Stimulated activated CD4-positive, alpha-beta T cell treated with anti-CD3 and anti-CD28 coated beads, Interleukin-15, amount 100 ng/mL, for 24 hours (primary cell): ENCODE results near the gene CLN3.
"Not testable (repeated sequence)": the region's sequence is repeated elsewhere in the genome, so short reads cannot be mapped to it uniquely, and the experiment has no call there.

Experiments used
- DNase-seq: peaks from one replicate; pipeline ENCODE4 v3.0.0-alpha.2; 2020

CLN3 gene

DNA sequence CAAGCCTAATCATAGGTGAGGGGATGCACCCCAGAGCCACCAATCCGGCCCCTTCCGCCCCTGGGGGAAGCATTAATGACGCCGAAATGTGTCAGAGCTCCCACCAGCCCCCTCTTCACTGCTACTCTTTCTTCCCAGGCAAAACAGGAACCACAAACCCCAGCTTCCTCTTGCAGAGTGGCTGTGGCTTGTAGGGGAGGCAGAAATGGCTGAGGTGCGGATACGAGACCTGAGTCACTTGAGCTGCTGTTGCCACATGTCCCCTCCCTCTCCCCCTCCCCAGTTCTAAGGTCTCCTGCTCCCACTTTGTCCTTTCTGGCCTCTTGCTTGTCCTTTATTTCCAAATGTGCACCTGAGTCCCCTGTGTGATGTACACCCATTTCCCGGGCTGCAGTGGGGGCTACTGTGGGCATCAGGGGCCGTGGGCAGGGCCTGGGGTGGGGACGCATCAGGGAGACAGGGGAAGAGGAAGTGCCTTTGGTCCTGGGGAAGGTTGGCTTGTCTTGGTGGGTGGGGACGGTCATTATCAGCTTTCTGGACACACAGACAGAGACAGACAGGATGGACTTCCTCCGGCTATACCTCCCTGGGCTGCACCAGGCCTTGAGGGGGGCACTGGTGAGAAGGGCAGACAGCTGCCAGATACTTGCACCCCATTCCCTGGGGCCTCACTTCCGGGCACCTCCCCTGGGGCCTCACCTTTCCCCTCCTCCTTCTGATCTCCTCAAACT is 2.4 kb upstream of the CLN3 start, which contains the start of gene APOBR:
Gene APOBR (plus strand): TSS at position 523 of the 731 bp plus-strand sequence. CDS start 39 bp downstream, at position 562.
- peak; percentile 89 for DNase-seq

- DNase-seq, result no peak
Observed at GRCh38 chr16:28492511-28492910, 637 bp upstream of the CLN3 start.

- peak; percentile 32 for DNase-seq
Observed at GRCh38 chr16:28491230-28491969, 474 bp downstream of the CLN3 start.

DNA sequence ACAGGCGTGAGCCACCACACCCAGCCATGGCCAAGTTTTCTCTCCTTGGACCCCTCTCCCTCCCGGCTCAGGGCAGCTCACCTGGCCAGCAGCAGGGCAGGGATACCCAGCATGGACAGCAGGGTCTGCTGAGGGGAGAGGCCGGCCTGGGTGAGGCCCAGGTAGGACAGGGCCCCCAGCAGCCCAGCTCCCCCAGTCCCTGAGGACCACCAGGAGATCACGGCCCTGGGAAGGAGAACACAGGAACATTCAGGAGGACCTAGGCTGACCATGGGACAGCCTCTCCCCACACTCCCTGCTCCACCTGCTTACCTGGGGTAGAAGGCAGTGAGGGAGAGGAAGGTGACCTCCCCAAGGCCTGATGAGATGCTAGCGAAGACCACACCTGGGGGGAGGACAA is 5.6 kb downstream of the CLN3 start:
- DNase-seq, result no peak

- DNase-seq, result not testable (repeated sequence)
Observed at GRCh38 chr16:28483361-28483760, 8.5 kb downstream of the CLN3 start.

DNA sequence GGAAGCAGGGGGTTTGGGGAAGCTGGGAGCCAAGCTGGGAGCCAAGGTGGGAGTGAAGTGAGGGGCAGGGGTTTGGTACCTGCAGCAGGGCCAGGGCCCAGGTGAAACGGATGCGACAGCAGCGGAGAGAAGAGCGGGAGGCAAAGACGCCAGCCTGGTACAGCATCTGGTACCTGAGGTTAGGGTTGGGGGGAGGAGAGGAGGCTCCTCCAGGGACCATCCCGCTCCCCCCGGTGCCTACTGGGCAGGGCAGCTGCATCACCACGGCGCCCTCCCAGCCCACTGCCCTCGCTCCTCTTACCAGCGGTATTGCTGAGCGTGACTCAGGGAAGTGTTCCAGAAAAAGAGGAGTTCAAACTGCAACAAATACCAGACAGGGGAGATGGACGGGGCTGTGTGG is 9.8 kb downstream of the CLN3 start:
- DNase-seq, result no peak

DNA sequence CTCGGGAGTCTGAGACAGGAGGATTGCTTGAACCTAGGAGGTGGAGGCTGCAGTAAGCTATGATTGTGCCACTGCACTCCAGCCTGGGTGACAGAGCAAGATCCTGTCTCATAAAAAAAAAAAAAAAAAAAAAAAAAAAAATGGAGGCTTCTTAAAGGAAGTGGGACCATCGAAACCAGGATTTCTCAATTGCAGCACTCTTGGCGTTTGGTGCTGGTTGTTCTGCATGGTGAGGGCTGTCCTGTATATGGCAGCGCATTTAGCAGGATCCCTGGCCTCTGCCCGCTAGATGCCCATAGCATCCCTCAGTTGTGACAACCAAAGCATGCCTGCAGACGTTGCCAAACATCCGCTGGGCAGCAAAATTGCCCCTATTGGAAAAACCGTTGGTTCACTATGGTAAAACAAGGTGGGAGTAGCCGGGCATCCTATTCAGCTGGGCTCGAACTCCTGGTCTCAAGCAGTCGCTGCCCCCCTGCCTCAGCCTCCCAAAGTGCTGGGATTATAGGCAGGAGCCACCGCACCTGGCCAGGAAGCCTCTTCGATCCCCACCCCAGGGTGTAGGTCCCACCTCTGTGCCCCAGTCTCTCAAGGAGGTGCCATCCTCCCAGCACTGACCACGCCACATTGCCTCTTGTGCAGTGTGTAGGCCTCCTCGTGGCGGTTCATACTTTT is 13.2 kb downstream of the CLN3 start:
- no peak for DNase-seq

- DNase-seq, result no peak
Observed at GRCh38 chr16:28477311-28477920, 14.5 kb downstream of the CLN3 start.

- DNase-seq, result no peak
Observed at GRCh38 chr16:28475221-28475620, 16.7 kb downstream of the CLN3 start.

DNA sequence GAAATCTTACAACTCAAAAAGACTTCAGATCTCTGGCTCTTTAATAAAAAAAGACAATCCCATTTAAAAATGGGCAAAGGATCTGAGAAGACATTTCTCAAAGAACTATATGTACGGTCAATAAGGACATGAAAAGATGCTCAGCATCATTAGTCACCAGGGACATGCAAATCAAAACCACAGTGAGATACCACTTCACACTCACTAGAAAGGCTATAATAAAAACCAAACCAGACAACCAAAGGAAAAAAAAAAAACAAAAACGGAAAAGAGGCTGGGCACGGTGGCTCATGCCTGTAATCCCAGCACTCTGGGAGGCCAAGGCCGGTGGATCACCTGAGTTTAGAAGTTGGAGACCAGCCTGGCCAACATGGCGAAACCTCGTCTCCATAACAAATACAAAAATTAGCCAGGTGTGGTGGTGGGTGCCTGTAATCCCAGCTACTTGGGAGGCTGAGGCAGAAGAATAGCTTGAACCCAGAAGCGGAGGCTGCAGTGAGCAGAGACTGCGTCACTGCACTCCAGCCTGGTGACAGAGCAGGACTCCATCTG is 18.1 kb downstream of the CLN3 start:
- DNase-seq, result no peak

DNA sequence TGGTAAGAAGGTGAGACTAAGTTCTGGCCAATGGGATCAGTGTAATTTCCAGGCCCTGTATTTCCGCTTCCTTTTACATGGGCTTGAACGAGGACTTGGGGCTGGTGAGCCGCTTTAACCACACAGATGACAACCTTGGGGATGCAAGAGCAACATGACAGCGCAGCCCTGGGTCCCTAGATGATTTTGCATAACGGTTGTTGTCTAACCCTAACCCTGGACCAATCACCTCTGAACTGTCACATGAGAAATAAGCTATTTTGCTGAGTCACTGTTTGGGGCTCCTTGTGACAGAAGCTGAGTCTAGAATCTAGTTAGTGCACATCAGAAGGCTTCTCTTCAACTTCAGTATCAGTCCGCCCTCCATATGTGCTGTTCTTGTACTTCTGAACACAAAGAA is 44.8 kb downstream of the CLN3 start:
- DNase-seq, result not testable (repeated sequence)

GRCh38 chr16:28446388-28446787 is 45.5 kb downstream of the CLN3 start:
- DNase-seq, result not testable (repeated sequence)

DNA sequence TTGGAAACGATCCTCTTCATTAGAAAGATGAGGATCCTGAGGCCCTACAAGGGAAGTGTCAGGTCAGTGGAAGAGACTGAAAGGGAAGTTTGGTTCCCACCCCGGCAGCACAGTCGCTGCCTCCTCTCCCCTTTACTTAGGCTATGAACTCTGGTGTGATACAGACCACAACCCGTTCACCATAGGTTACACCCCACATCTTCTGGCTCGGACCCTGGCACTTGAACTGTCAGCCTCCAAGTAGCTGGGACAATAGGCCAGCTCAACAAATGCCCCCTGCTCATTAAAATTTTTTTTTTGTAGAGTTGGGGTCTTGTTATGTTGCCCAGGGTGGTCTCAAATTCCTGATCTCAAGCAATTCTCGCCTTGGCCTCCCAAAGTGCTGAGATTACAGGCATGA is 47.9 kb downstream of the CLN3 start:
- DNase-seq, result not testable (repeated sequence)

- DNase-seq, result not testable (repeated sequence)
Observed at GRCh38 chr16:28438899-28439298, 53.0 kb downstream of the CLN3 start.

DNA sequence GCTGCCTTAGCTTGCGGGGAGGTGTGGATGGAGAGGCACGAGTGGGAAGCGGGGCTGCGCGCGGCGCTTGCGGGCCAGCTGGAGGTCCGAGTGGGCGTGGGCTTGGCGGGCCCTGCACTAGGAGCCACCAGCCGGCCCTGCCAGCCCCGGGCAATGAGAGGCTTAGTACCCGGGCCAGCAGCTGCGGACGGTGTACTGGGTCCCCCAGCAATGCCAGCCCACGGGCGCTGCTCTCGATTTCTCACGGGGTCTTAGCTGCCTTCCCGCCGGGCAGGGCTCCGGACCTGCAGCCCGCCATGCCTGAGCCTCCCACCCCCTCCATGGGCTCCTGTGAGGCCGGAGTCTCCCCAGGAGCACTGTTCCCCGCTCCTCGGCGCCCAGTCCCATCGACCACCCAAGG is 56.5 kb downstream of the CLN3 start:
- not testable (repeated sequence) for DNase-seq
